SK-N-SH treated with all-trans-retinoic acid at 6 μM for 48 hours (cell line): ENCODE data around the gene EPN3.

Source experiments
- ATAC-seq: fragments of 200-7000 bp; cut with Tn5 transposase; 3 replicates; pipeline ENCODE4 v1.9.1; 2020; ENCODE audit warnings: mild to moderate bottlenecking, moderate library complexity
- ARNTL ChIP-seq: fragments of 450-650 bp; formaldehyde crosslinking; IDR thresholded peaks from 2 replicates; pipeline ENCODE4 v1.5.0; 2020; ENCODE audit warnings: low read depth, mild to moderate bottlenecking, moderate library complexity, borderline replicate concordance
- BACH2 ChIP-seq: fragments of 250-450 bp; sonication (Bioruptor Pico); IDR thresholded peaks from 2 replicates; pipeline ENCODE4 v1.9.0; 2021; ENCODE audit warnings: mild to moderate bottlenecking, borderline replicate concordance
- CSDC2 ChIP-seq: fragments of 250-450 bp; sonication (Bioruptor Pico); IDR thresholded peaks from 2 replicates; pipeline ENCODE4 v1.5.0; 2020; ENCODE audit warnings: mild to moderate bottlenecking, moderate library complexity
- ESRRG ChIP-seq: fragments of 250-450 bp; sonication (Bioruptor Pico); IDR thresholded peaks from 2 replicates; pipeline ENCODE4 v1.6.1; 2021; ENCODE audit warnings: mild to moderate bottlenecking
- GLIS3 ChIP-seq: fragments of 250-450 bp; sonication (Bioruptor Pico); IDR thresholded peaks from 2 replicates; pipeline ENCODE4 v1.5.0; 2020; ENCODE audit warnings: mild to moderate bottlenecking, moderate library complexity
- ISL1 ChIP-seq: fragments of 250-450 bp; sonication (Bioruptor Pico); IDR thresholded peaks from 2 replicates; pipeline ENCODE4 v2.1.2; 2022; ENCODE audit warnings: mild to moderate bottlenecking, moderate library complexity
- OSR1 ChIP-seq: fragments of 250-450 bp; sonication (Bioruptor Pico); IDR thresholded peaks from 2 replicates; pipeline ENCODE4 v1.8.0; 2022; ENCODE audit warnings: moderate library complexity, mild to moderate bottlenecking, inconsistent platforms
- PPARA ChIP-seq: fragments of 250-450 bp; sonication (Bioruptor Pico); IDR thresholded peaks from 2 replicates; pipeline ENCODE4 v1.5.0; 2020; ENCODE audit warnings: mild to moderate bottlenecking, borderline replicate concordance
- RARB ChIP-seq: fragments of 250-450 bp; sonication (Bioruptor Pico); IDR thresholded peaks from 2 replicates; pipeline ENCODE4 v1.8.0; 2021; ENCODE audit warnings: mild to moderate bottlenecking, moderate library complexity
- TCF4 ChIP-seq: fragments of 250-450 bp; sonication (Bioruptor Pico); IDR thresholded peaks from 2 replicates; pipeline ENCODE4 v1.8.0; 2021; ENCODE audit warnings: mild to moderate bottlenecking, moderate library complexity, borderline replicate concordance
- TOX ChIP-seq: fragments of 250-450 bp; sonication (Bioruptor Pico); IDR thresholded peaks from 2 replicates; pipeline ENCODE4 v1.8.0; 2021; ENCODE audit warnings: mild to moderate bottlenecking, moderate library complexity, borderline replicate concordance
- ZC3H10 ChIP-seq: fragments of 250-450 bp; sonication (Bioruptor Pico); IDR thresholded peaks from 2 replicates; pipeline ENCODE4 v1.5.1; 2021; ENCODE audit warnings: mild to moderate bottlenecking, moderate library complexity
- ZFP3 ChIP-seq: fragments of 250-450 bp; sonication (Bioruptor Pico); IDR thresholded peaks from 2 replicates; pipeline ENCODE4 v1.5.0; 2020; ENCODE audit warnings: mild to moderate bottlenecking, moderate library complexity
- ZNF565 ChIP-seq: fragments of 450-650 bp; formaldehyde crosslinking; conservative IDR thresholded peaks from 2 replicates; pipeline ENCODE4 v1.5.0; 2020; ENCODE audit warnings: low read depth, mild to moderate bottlenecking, moderate library complexity
- ZNF70 ChIP-seq: fragments of 450-650 bp; formaldehyde crosslinking; IDR thresholded peaks from 2 replicates; pipeline ENCODE4 v1.5.0; 2020; ENCODE audit warnings: mild to moderate bottlenecking, moderate library complexity
- ZNF8 ChIP-seq: fragments of 450-650 bp; formaldehyde crosslinking; IDR thresholded peaks from 2 replicates; pipeline ENCODE4 v1.5.0; 2020; ENCODE audit warnings: mild to moderate bottlenecking, moderate library complexity
- TF ChIP-seq, protein P1 (sequence below): fragments of 250-450 bp; sonication (Bioruptor Pico); IDR thresholded peaks from 2 replicates; pipeline ENCODE4 v1.8.0; 2021; ENCODE audit warnings: low read depth, mild to moderate bottlenecking, moderate library complexity, borderline replicate concordance
- TF ChIP-seq, protein P2 (sequence below): fragments of 250-450 bp; sonication (Bioruptor Pico); IDR thresholded peaks from 2 replicates; pipeline ENCODE4 v1.8.0; 2020; ENCODE audit warnings: mild to moderate bottlenecking, moderate library complexity, borderline replicate concordance
- TF ChIP-seq, protein P3 (sequence below): fragments of 250-450 bp; sonication (Bioruptor Pico); IDR thresholded peaks from 2 replicates; pipeline ENCODE4 v1.5.0; 2020; ENCODE audit warnings: mild to moderate bottlenecking, moderate library complexity
- TF ChIP-seq, protein P4 (sequence below): fragments of 250-450 bp; sonication (Bioruptor Pico); IDR thresholded peaks from 2 replicates; pipeline ENCODE4 v1.5.1; 2020; ENCODE audit warnings: low read depth, mild to moderate bottlenecking, moderate library complexity

Gene EPN3

GRCh38 chr17:50589095-50589705 lies 56.7 kb downstream of the EPN3 start:
- no peak; the same call in 2 of the 3 replicates for ATAC-seq
- TF ChIP-seq PPARA (CRISPR knock-in tag) (no peak), ZFP3 (no peak), GLIS3 (no peak), ARNTL (CRISPR knock-in tag) (no peak), ZNF70 (no peak), TOX (CRISPR knock-in tag) (no peak), CSDC2 (CRISPR knock-in tag) (no peak), OSR1 (CRISPR knock-in tag) (no peak), TCF4 (no peak), ZNF8 (CRISPR knock-in tag) (no peak), ESRRG (CRISPR knock-in tag) (no peak), ISL1 (no peak), ZC3H10 (CRISPR knock-in tag) (no peak)
- TF ChIP-seq, protein P1, sequence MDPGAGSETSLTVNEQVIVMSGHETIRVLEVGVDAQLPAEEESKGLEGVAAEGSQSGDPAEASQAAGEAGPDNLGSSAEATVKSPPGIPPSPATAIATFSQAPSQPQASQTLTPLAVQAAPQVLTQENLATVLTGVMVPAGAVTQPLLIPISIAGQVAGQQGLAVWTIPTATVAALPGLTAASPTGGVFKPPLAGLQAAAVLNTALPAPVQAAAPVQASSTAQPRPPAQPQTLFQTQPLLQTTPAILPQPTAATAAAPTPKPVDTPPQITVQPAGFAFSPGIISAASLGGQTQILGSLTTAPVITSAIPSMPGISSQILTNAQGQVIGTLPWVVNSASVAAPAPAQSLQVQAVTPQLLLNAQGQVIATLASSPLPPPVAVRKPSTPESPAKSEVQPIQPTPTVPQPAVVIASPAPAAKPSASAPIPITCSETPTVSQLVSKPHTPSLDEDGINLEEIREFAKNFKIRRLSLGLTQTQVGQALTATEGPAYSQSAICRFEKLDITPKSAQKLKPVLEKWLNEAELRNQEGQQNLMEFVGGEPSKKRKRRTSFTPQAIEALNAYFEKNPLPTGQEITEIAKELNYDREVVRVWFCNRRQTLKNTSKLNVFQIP (CRISPR knock-in tag): no peak
- TF ChIP-seq, protein P2, sequence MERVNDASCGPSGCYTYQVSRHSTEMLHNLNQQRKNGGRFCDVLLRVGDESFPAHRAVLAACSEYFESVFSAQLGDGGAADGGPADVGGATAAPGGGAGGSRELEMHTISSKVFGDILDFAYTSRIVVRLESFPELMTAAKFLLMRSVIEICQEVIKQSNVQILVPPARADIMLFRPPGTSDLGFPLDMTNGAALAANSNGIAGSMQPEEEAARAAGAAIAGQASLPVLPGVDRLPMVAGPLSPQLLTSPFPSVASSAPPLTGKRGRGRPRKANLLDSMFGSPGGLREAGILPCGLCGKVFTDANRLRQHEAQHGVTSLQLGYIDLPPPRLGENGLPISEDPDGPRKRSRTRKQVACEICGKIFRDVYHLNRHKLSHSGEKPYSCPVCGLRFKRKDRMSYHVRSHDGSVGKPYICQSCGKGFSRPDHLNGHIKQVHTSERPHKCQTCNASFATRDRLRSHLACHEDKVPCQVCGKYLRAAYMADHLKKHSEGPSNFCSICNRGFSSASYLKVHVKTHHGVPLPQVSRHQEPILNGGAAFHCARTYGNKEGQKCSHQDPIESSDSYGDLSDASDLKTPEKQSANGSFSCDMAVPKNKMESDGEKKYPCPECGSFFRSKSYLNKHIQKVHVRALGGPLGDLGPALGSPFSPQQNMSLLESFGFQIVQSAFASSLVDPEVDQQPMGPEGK: no peak
- TF ChIP-seq, protein P3, sequence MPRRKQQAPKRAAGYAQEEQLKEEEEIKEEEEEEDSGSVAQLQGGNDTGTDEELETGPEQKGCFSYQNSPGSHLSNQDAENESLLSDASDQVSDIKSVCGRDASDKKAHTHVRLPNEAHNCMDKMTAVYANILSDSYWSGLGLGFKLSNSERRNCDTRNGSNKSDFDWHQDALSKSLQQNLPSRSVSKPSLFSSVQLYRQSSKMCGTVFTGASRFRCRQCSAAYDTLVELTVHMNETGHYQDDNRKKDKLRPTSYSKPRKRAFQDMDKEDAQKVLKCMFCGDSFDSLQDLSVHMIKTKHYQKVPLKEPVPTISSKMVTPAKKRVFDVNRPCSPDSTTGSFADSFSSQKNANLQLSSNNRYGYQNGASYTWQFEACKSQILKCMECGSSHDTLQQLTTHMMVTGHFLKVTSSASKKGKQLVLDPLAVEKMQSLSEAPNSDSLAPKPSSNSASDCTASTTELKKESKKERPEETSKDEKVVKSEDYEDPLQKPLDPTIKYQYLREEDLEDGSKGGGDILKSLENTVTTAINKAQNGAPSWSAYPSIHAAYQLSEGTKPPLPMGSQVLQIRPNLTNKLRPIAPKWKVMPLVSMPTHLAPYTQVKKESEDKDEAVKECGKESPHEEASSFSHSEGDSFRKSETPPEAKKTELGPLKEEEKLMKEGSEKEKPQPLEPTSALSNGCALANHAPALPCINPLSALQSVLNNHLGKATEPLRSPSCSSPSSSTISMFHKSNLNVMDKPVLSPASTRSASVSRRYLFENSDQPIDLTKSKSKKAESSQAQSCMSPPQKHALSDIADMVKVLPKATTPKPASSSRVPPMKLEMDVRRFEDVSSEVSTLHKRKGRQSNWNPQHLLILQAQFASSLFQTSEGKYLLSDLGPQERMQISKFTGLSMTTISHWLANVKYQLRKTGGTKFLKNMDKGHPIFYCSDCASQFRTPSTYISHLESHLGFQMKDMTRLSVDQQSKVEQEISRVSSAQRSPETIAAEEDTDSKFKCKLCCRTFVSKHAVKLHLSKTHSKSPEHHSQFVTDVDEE (CRISPR knock-in tag): no peak

GRCh38 chr17:50590946-50591737 lies 58.6 kb downstream of the EPN3 start:
- TF ChIP-seq TCF4 (no peak), ISL1 (no peak), ESRRG (CRISPR knock-in tag) (no peak), TOX (CRISPR knock-in tag) (no peak), ZFP3 (no peak), RARB (no peak), BACH2 (CRISPR knock-in tag) (no peak), ARNTL (CRISPR knock-in tag) (no peak), ZNF565 (CRISPR knock-in tag) (no peak), ZNF8 (CRISPR knock-in tag) (no peak), OSR1 (CRISPR knock-in tag) (no peak), CSDC2 (CRISPR knock-in tag) (no peak)
- TF ChIP-seq, protein P2: no peak
- TF ChIP-seq, protein P4, sequence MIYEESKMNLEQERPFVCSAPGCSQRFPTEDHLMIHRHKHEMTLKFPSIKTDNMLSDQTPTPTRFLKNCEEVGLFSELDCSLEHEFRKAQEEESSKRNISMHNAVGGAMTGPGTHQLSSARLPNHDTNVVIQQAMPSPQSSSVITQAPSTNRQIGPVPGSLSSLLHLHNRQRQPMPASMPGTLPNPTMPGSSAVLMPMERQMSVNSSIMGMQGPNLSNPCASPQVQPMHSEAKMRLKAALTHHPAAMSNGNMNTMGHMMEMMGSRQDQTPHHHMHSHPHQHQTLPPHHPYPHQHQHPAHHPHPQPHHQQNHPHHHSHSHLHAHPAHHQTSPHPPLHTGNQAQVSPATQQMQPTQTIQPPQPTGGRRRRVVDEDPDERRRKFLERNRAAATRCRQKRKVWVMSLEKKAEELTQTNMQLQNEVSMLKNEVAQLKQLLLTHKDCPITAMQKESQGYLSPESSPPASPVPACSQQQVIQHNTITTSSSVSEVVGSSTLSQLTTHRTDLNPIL (CRISPR knock-in tag): no peak
- no peak for ATAC-seq
